ENCODE measurements around the gene MSI1.

DNA sequence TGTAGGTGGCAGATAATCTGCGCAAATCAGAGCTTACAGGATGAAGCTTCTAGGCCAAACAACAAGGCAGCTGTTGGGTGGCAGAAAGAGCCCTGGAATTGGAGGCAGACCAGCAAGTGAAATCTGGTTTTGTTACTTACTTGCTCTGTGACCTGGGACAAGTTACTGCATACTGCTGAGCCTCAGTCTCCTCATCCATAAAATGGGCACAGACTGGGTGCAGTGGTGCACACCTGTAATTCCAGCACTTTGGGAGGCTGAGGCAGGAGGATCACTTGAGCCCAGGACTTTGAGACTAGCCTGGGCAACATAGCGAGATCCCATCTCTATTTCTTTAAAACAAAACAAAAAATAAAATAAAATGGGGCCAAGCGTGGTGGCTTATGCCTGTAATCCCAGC lies 37.6 kb upstream of the MSI1 start:
- TF ChIP-seq POLR2A (IDR thresholded peaks at IDR 0.05): no peak
- TF ChIP-seq, protein P1, sequence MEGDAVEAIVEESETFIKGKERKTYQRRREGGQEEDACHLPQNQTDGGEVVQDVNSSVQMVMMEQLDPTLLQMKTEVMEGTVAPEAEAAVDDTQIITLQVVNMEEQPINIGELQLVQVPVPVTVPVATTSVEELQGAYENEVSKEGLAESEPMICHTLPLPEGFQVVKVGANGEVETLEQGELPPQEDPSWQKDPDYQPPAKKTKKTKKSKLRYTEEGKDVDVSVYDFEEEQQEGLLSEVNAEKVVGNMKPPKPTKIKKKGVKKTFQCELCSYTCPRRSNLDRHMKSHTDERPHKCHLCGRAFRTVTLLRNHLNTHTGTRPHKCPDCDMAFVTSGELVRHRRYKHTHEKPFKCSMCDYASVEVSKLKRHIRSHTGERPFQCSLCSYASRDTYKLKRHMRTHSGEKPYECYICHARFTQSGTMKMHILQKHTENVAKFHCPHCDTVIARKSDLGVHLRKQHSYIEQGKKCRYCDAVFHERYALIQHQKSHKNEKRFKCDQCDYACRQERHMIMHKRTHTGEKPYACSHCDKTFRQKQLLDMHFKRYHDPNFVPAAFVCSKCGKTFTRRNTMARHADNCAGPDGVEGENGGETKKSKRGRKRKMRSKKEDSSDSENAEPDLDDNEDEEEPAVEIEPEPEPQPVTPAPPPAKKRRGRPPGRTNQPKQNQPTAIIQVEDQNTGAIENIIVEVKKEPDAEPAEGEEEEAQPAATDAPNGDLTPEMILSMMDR (IDR thresholded peaks at IDR 0.05): no peak
